GM12892 (cell line): ENCODE data around the gene TCEANC2.

Source experiments
- POLR2A ChIP-seq: IDR thresholded peaks from 2 replicates; pipeline ENCODE4 v1.6.1; 2011; ENCODE audit warnings: low read depth, low read length, control low read depth
- POLR2AphosphoS5 ChIP-seq: IDR thresholded peaks from 2 replicates; pipeline ENCODE4 v1.6.1; 2011; ENCODE audit warnings: low read depth, low read length, control low read depth

- TF ChIP-seq POLR2AphosphoS5 (no peak), POLR2A (no peak)
These were observed 61.5 kb downstream of the TCEANC2 start for GRCh38 chr1:54114955-54115354.
